ENCODE results near the gene IL22RA2.

DNA sequence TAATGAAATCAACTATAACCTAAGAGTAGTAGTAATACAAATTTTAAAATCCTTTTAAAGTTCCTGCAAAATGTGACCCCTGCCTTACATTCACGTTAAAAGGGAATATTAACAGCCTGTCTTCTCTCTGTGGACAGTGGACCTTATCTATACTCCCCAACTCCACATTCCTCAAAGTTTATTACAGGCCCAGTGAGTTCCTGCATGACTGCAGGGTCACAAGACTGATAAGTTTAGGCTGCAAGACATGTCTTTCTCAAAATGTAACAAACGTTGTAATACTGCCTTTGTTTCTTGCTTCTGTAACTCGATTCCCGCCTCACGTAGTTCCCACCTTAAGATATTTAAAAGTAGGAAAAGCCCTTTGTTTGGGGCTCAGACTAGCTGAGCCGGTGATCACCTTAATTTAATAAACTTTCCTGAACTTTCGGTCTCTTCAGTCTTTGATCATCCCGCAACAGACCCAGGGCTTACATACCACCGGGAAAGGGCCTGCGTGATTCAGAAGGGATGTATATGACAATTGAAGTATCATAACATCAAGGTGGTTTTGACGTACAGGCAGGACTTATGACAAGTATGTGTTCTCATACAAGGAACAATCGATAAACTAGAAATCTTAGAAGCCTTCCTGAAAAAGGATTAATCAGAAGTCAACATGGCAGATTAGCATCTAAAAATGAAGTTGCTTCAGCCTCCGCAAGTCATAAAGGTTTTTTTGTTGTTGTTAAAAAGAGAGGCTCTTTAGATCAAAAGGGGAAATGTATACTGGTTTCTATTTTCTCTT lies 3.0 kb downstream of the IL22RA2 start:
- TF ChIP-seq POLR2A (IDR thresholded peaks at IDR 0.05) = no peak
- TF ChIP-seq CTCF (IDR thresholded peaks at IDR 0.05) = no peak
